ENCODE data around the gene WDSUB1.
A peak's percentile ranks its signal among the peaks of the same experiment; 100 is the strongest.

The WDSUB1 gene

DNA sequence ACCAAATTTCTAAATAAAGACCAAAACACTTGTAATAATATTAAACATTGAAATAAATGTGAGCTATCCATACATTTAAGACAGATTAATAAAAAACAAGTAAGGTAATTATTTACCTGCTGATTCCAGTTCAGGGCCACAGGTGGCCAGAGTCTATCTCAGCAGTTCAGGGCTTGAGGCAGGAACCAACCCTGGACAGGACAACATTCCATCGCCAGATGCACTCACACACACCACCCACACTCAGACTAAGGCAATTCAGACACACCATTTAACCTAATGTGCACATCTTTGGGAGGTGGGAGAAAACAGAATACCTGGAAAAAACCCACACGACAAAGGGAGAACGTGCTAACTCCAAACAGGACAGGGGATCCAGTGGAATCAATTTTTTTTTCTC lies 14.1 kb upstream of the WDSUB1 start:
- H3K4me3 ChIP-seq (ENCODE audit: low read depth, low read length) = no peak overlapping the region
- TF ChIP-seq POLR2A (IDR thresholded peaks at IDR 0.05; ENCODE audit: extremely low read depth, insufficient read length) (no peak), MYC (IDR thresholded peaks at IDR 0.05; ENCODE audit: low read depth, low read length) (no peak)
- TF ChIP-seq, protein P1, sequence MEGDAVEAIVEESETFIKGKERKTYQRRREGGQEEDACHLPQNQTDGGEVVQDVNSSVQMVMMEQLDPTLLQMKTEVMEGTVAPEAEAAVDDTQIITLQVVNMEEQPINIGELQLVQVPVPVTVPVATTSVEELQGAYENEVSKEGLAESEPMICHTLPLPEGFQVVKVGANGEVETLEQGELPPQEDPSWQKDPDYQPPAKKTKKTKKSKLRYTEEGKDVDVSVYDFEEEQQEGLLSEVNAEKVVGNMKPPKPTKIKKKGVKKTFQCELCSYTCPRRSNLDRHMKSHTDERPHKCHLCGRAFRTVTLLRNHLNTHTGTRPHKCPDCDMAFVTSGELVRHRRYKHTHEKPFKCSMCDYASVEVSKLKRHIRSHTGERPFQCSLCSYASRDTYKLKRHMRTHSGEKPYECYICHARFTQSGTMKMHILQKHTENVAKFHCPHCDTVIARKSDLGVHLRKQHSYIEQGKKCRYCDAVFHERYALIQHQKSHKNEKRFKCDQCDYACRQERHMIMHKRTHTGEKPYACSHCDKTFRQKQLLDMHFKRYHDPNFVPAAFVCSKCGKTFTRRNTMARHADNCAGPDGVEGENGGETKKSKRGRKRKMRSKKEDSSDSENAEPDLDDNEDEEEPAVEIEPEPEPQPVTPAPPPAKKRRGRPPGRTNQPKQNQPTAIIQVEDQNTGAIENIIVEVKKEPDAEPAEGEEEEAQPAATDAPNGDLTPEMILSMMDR (IDR thresholded peaks at IDR 0.05; ENCODE audit: low read depth, low read length) = no peak
- TF ChIP-seq, protein P2, sequence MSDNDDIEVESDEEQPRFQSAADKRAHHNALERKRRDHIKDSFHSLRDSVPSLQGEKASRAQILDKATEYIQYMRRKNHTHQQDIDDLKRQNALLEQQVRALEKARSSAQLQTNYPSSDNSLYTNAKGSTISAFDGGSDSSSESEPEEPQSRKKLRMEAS (IDR thresholded peaks at IDR 0.05; ENCODE audit: low read depth, low read length) = no peak
- no peak for DNase-seq (ENCODE audit: low read depth)

DNA sequence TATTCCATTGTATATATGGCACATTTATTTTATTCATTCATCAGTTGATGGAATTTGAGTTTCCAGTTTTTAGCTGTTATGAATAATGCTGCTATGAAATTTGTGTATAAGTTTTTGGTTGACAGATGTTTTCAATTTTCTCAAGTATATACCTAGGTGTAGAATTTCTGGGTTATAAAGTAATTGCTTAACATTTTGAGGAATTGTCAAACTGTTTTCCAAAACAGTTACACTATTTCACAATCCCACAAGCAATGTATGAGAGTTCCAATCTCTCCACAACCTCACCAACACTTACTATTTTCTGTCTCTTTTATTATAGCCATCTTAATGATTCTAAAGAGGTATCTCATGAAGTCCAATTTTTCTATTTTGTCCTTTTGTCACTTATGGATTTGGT lies 12.5 kb upstream of the WDSUB1 start:
- TF ChIP-seq MYC (IDR thresholded peaks at IDR 0.05; ENCODE audit: low read depth, low read length) = no peak
- DNase-seq (ENCODE audit: low read depth) = no peak
- no peak overlapping the region for H3K4me3 ChIP-seq (ENCODE audit: low read depth, low read length)

DNA sequence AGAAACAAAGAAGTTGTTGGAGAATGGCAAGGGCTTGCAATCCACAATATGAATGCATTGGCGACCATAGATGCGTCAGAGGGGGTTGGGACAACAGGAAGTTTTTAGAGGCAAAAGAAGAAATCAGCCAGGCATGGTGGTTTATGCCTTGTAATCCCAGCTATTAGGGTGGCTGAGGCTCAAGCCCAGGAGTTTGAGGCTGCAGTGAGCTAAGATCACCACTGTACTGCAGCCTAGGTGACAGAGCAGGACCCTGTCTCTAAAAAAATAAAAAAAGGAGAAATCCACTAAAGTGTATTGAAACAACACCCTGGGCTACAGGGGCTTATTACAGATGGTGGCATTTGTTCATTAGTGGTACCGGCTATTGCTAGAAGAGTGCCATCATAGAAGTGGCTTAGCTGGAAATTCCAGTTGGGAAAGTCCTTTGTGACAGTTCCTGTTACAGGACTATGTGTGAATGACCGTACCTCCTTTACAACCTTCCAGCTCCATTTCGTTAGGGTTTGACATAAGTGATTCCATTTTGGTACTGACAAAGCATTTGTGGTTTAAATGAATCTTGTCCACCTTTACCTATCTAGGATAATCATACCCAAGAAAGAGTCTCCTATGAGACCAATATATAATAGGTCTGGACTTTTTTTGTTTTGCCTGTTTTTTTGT lies 10.7 kb upstream of the WDSUB1 start:
- TF ChIP-seq MYC (IDR thresholded peaks at IDR 0.05; ENCODE audit: low read depth, low read length) (no peak), POLR2A (IDR thresholded peaks at IDR 0.05; ENCODE audit: extremely low read depth, insufficient read length) (no peak)
- TF ChIP-seq, protein P1 (IDR thresholded peaks at IDR 0.05; ENCODE audit: low read depth, low read length) = no peak
- TF ChIP-seq, protein P2 (IDR thresholded peaks at IDR 0.05; ENCODE audit: low read depth, low read length) = no peak
- H3K4me3 ChIP-seq (ENCODE audit: low read depth, low read length) = no peak overlapping the region
- no peak for DNase-seq (ENCODE audit: low read depth)

DNA sequence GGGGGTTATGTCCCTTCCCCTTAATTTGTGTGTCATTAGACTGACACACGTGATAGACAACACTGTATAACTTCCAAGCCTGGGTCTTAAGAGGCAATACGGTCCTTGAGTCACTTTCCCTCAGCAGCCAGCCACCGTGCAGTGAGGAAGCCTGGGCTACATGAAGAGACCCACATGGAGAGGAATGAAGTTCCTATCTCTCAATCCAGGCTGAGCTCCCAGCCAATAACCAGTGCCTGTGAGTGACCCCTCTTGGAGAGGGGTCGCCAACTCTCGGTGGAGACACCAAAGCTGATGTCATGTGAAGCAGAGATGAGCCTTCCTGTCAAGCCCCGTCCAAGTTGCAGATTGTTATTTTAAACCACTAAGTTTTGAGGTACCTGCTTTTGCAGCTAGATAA lies 5.7 kb upstream of the WDSUB1 start:
- TF ChIP-seq MYC (IDR thresholded peaks at IDR 0.05; ENCODE audit: low read depth, low read length) = no peak
- TF ChIP-seq POLR2A (IDR thresholded peaks at IDR 0.05; ENCODE audit: extremely low read depth, insufficient read length) = no peak
- TF ChIP-seq, protein P2 (IDR thresholded peaks at IDR 0.05; ENCODE audit: low read depth, low read length) = no peak
- TF ChIP-seq, protein P1 (IDR thresholded peaks at IDR 0.05; ENCODE audit: low read depth, low read length) = no peak
- no peak overlapping the region for H3K4me3 ChIP-seq (ENCODE audit: low read depth, low read length)
- peak; percentile 15 for DNase-seq (ENCODE audit: low read depth)

DNA sequence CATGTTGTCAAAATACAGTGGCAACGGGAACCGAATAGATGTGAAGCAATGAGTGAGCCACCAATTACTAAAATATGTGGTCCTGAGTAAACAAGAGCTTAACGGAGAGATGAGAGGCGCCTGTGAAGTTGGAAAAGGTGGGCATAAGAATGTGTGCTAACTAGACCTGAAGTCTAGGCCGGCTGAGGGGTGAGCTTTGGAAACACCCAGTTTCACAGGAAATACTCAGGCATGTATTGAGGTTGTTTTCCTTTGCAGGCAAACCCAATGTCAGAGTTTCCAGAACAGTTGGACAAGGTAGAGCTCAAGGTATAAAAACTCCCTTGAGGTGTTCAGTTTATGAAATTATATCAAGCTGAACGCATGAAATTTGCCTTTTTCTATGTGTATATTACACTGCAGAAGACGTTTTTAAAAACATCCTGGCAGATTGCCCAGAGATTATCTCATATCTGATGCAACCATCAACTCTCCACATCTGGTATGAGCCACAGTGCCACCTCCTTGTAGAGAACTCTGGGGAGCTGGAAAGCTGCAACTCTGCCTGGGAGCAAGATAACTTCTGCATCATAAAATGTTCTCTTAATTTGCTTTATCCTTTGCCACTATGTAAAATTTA lies 3.9 kb upstream of the WDSUB1 start:
- H3K4me3 ChIP-seq (ENCODE audit: low read depth, low read length) = no peak overlapping the region
- TF ChIP-seq, protein P2 (IDR thresholded peaks at IDR 0.05; ENCODE audit: low read depth, low read length) = no peak
- TF ChIP-seq, protein P1 (IDR thresholded peaks at IDR 0.05; ENCODE audit: low read depth, low read length) = no peak
- TF ChIP-seq POLR2A (IDR thresholded peaks at IDR 0.05; ENCODE audit: extremely low read depth, insufficient read length) = no peak
- TF ChIP-seq MYC (IDR thresholded peaks at IDR 0.05; ENCODE audit: low read depth, low read length) = no peak

DNA sequence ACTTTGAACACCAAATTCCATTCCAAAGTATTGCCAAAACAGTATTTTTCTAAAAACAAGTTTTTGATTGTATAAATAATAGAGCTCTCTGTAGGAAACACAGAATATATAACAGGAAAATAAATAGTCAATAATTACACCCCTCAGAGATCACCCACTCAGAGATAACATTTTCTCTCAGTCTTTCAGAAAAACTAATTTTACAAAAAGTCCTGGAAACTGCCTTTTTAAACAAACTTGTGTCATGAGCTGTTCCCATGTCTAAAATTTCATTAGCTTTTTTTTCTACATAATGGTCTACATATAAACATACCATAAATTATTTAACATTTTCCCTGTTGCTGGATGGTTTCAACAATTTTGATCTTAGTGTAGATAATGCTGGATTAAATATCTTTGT lies 1.2 kb upstream of the WDSUB1 start:
- peak overlapping the region; percentile 73 for H3K4me3 ChIP-seq (ENCODE audit: low read depth, low read length)
- TF ChIP-seq POLR2A (IDR thresholded peaks at IDR 0.05; ENCODE audit: extremely low read depth, insufficient read length) (no peak), MYC (IDR thresholded peaks at IDR 0.05; ENCODE audit: low read depth, low read length) (no peak)
- TF ChIP-seq, protein P1 (IDR thresholded peaks at IDR 0.05; ENCODE audit: low read depth, low read length) = no peak
- TF ChIP-seq, protein P2 (IDR thresholded peaks at IDR 0.05; ENCODE audit: low read depth, low read length) = no peak
- DNase-seq (ENCODE audit: low read depth) = no peak

More for the DNA sequence above, 3.9 kb upstream of the WDSUB1 start:
- DNase-seq (ENCODE audit: low read depth) = peak; percentile 91
